SK-MEL-5 (cell line): ENCODE measurements around the gene OTOA. TPM values are rescaled to one million over a fixed set of nuclear protein-coding genes. Genes with fewer than 3 reads are reported as not detected.
"Not testable (repeated sequence)": the region's sequence is repeated elsewhere in the genome, so short reads cannot be mapped to it uniquely, and the experiment has no call there.

Source experiments
- DNase-seq: peaks from one replicate; pipeline ENCODE4 v3.0.0-alpha.2; 2016; ENCODE audit warnings: low read depth, low spot score
- in situ Hi-C: cut with HindIII; loops from 2 replicates; pipeline ENCODE4 v1.10.0; 2016; ENCODE audit warnings: low sequenced_read_pairs, high pct_unique_total_duplicates, low pct_unique_long_range_greater_than_20kb
- total RNA-seq: library from RNA; depleted of rRNA; stranded (reverse); fragments of >200 nt; shearing (Covaris generic); gene quantifications from 2 replicates; pipeline ENCODE4 v1.2.3, GENCODE V29; 2014

Gene OTOA
- total RNA-seq, 1 experiment from 2014 or later: not detected

DNA sequence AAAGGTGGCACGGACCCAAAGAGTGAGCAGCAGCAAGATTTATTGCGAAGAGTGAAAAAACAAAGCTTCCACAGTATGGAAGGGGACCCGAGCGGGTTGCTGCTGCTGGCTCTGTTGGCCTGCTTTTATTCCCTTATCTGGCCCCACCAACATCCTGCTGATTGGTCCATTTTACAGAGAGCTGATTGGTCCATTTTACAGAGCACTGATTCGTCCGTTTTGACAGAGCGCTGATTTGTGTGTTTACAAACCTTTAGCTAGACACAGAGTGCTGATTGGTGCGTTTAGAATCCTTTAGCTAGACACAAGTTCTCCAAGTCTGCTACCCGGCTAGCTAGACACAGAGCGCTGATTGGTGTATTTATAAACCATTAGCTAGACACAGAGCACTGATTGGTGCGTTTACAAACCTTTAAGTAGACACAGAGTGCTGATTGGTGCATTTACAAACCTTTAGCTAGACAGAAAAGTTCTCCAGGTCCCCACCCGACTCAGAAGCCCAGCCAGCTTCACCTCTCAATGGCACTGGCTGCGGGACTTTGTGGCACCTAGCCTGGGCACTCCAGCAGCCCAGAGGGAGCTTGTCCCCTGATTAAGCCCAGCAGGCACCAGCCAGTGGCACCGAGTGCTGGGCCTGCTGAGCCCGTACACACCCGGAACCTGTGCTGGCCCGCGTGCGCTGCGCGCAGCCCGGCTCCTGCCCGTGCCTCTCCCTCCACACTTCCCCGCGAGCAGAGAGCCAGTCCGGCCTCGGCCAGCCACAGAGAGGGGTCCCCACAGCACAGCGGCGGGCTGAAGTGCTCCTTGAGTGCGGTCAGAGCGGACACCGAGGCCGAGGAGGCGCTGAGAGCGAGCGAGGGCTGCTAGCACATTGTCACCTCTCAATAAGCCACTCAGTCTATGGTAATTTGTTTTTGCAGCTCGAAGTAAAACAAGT, 26.5 kb upstream of the OTOA start:
- DNase-seq: peak; percentile 32
- in situ Hi-C loops: no loop called here

DNA sequence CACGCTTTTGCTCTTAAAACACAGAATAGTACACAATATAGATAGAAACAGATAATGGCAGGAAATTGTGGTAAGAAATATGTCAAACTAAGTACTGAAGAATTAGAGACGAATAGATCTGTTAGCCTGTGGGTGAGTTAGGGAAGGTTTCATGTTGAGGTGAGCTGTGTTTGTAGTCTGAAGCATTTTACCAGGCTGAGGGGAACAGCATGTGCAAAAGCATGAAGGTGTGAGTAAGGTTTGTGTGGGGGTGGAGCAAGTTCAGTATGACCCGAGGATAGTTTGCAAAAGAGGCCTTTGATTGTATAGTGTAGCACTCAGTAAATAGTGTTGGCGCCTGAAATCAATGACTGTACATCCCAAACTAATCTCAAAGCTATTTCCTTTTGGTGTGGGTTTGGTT, 25.2 kb upstream of the OTOA start:
- in situ Hi-C loops: no loop called here
- DNase-seq: peak; percentile 56

DNA sequence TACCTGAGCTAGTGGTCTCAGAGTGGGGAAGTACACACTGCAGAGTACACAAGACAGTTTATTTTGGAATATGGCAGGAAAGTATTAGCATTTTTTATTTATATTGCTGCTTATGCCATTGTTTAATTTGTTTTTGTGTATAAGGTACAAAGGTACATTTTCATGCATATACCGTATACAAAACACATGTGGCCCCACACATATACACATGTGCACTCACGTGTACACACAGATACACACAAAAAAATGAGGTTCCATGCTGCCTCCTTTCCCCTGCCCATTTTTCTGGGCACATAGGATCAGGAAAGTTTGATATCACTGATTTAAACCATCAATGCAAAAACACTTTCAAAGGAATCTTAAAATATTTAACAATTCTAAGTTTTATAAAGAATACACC, 24.3 kb upstream of the OTOA start:
- in situ Hi-C loops: no loop called here
- no peak for DNase-seq

DNA sequence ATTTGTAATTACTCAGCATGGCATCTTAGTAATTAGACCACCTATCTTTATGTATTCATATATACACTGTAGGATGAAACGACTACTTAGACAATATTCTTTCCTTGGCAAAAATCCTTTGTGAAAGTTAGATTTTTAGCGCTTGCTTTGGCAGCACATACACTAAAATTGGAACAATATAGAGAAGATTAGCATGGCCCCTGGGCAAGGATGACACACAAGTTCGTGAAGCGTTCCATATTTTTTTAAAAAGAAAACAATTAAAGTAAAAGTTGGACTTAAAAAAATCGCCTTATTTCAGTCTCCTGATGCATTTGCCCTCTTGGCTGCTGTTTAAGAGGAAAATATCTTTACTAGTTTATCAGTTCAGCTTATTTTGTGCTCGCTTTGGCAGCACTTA, 21.9 kb upstream of the OTOA start:
- in situ Hi-C loops: no loop called here
- no peak for DNase-seq

DNA sequence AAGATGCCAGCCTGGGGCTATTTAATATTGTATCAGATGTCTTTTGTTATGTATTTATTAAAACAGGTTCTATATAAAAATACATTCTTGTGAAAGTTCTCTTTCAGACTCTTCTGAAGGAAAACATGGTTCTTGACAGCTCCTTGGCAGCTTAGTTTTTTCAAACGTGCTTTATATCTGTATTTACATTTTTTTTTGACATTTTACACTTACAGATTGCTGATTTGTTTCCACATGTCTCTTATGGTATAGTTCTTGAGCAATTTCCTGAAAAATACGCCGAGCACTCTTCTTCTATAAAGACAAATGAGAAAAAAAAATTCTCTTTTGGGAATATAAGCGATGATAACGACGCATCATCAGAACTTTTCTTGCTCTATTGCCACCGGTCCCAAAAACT, 20.9 kb upstream of the OTOA start:
- no peak for DNase-seq
- in situ Hi-C loops: no loop called here

DNA sequence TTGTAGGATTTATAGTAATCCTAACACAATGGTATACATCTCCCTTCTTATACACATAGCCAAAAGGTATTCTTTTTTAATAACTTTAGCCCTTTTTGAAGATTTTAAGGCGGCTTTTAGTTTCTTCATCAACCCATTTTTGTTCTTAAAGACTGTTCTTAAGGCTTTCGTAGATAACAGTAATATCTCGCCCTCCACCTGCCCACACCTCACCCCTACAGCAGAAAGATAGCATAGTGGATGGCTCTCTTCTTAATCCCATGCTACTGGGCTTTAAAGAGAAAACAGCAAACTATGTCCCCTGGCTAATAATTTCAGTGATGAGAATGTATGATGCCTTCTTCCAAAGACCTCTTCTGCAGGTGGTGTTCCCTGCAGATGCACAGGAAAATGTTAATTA, 20.0 kb upstream of the OTOA start:
- DNase-seq: no peak
- in situ Hi-C loops: no loop called here

DNA sequence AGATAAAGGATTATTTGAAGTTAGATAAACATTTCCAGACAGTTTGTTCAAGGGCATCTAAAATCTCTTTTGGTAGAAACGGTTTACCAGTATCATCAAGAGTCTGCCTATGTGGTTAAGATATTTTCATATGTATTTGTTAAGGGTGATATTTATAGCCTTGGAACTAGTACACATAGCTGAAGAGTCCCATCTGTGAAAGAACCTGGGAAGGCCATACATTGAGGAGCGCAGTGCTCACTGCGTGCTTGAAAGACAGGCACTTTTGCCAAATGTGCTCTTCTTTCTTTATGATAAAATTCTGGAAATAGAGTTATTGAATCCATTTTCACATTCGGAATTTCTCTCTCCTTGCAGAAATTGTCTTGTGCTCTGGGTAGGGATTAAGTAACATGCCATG, 19.1 kb upstream of the OTOA start:
- in situ Hi-C loops: no loop called here
- DNase-seq: no peak

DNA sequence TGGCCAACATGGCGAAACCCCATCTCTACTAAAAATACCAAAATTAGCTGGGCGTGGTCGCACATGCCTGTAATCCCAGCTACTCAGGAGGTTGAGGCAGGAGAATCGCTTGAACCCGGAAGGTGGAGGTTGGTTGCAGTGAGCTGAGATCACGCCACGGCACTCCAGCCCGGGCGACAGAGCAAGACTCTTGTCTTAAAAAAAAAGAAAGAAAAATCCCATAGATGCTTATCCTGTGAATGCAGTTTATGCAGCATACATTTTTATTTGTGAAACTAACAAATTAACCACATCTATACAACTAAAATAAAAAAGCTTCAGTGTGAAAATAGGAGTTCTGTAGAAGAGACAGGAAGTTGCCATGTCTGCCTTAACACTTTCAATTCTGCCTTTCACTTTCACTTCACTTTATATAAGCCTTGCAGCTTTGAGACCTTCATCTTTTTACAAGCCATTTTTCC, 18.5 kb upstream of the OTOA start:
- in situ Hi-C loops: no loop called here
- DNase-seq: no peak

DNA sequence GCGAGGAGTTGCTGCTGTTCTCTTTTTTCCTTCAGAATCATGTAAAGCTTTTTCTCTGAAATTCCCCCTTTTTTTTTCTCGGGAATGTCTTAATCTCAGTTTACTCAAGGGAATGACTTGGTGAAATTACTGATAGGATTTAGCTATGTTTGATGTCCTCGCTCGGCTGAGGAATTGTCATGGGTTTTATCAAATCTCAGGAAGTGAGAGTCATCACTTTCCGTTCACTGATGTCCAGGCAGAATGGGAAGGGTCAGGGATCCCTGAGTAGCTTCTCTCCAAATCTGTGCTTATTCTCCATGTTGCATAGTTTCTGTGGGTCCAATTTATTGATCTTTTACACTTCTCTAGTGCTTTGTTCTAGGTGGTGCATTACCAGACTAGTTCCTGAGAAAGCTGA, 17.7 kb upstream of the OTOA start:
- in situ Hi-C loops: no loop called here
- DNase-seq: no peak

DNA sequence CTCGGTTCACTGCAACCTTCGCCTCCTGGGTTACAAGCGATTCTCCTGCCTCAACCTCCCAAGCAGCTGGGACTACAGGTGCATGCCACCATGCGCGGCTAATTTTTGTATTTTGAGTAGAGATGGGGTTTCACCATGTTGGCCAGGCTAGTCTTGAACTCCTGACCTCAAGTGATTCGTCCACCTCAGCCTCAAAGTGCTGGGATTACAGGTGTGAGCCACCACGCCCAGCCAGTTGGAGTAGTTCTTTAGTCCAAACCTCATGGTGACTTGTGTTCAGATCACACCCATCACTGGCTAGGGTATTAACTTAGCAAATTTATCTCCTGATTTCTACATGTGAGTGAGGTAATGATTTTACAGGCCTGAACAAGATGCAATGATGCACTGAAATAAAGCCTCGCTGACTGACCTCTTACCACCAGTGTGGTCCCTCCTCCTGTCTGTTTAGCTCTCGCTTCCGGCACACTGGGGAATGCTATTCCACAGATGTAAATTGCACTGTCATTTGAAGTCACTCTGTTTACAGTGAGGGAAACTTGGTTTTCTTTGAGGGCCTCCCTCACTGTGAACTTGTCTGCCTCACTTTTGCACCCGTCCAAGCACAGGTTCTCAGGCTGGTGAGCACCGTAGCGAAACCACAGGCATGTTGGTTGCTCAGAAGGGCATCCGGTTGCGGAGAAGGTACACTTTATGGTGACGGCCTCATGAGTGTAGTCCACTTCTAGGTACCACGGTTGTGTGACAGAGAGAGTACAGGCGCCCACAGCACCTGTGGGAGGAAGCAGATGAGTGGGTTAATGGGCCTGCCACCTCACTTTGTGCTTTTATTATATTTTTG, 16.8 kb upstream of the OTOA start:
- no peak for DNase-seq
- in situ Hi-C loops: no loop called here

DNA sequence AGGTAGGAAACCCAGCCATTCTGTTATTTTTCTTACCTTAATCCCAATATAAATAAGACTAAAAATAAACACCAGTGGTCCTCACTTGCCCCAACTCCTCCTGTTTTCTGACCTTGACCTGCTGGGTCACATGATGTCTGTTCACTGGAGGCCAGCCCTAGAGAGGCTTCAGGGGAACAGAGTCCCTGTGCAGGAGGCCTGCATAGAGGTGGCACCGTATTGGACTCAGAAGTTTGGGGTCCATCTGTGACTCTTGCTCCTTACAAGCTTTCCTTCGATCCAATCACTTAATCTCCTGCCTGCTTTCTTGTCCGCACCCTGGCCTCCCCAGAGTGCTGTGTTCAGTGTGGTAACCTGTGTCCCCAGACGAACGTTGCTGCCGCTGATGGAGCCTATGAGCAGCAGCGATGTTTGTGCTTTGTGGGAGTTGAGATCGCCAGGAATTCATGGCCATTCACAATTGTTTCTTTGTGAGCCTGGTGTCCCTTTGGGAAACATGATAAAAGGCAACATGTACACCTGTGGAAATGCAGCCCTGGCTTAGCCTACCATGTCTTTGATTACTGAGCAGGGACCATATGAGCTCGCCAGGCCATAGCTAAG, 16.1 kb upstream of the OTOA start:
- DNase-seq: no peak
- in situ Hi-C loops: no loop called here

DNA sequence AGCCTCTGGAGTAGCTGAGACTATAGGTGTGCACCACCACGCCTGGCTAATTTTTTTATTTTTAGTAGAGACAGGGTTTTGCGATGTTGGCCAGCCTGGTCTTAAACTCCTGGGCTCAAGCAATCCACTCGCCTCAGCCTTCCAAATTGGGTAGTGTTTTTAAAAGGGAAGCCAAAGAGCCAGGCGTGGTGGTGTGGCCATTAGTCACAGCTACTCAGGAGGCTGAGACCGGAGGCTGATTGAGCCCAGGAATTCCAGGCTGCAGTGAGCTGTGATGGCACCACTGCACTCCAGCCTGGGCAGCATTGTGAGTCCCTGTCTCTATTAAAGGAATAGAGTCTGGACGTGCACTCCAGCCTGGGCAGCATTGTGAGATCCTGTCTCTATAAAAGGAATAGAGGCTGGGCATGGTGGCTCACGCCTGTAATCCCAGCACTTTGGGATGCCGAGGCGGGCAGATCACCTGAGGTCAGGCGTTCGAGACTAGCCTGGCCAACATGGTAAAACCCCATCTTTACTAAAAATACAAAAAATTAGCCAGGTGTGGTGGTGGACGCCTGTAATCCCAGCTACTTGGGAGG, 13.9 kb upstream of the OTOA start:
- DNase-seq, in situ Hi-C loops: not testable (repeated sequence)

DNA sequence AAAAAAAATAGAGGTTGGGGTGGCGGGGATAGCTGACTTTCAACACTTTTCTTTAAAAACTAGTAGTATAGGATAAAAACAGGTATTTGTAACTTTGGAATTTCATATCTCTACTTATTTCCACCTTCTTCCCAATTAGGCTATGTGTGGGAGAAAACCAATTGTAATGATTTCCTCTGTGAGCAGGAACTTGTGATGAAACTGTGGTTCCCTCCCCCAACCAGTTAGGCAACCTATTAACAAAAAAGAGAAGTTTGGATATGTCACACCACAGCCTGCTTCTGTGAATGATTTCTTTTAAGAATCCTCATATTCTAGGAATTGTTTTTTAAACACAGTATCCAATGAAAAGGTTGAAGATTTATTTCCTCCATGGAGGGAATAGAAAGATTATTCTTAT, 13.2 kb upstream of the OTOA start:
- in situ Hi-C loops: no loop called here
- DNase-seq: no peak

DNA sequence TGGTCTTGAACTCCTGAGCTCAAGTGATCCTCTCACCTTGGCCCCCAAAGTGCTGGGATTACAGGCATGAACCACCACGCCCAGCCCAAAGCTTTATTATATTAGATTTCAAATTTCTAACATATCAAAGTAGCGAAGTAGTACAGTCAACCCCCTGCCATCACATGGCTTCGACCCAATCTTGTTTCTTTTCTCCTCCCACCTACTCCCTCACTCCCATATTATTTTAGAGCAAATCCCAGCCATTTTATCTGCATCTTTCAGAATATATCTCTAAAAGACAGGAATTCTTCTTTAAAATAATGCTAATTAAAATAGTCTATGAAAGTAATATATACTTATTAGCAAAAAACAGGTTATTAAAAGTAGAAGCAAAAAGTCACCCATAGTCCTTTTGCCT, 12.3 kb upstream of the OTOA start:
- in situ Hi-C loops: no loop called here
- no peak for DNase-seq

DNA sequence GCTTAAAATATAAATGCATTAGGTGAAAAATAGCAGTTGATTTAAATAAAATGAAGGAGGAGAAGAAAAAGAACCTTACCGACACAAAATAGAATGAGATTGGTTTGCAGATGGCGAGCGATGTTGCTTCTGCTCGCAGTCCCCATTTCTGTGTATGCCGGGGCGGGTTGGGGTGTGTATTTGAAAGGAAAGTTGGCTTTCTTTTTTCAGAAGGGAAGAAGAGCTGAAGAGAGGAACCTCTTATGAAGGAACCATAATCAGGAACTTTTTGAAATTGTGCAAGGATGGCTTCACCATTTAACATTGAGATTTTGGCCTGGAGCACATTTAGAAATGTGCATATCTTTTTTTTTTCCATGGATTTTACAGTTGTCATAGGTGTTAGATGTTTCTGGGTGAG, 11.3 kb upstream of the OTOA start, which contains the start of gene IGSF6:
Gene IGSF6 (minus strand): TSS at position 156 of the 400 bp plus-strand sequence. CDS start 10 bp downstream, at position 146.
- in situ Hi-C loops: no loop called here

DNA sequence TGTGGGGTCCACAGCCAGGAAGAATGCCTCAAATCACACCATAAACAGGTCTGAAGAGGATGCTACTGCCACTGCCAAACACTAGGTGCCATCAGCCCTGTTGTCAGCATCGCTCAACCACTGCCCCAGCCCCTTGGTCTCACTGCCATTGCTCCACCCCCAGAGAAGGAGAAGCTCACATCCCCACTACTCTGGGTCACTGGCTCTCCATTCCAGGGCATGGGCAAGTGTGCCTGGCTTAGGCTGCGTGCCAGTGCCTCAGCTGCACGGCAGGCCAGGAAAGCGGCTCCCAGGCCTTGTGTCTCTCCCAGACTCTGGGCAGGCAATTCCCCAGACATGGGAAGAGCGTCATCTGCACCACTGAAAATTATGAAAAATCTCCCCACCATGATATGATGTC, 10.2 kb upstream of the OTOA start:
- in situ Hi-C loops: no loop called here

More for the DNA sequence above, 11.3 kb upstream of the OTOA start, which contains the start of gene IGSF6:
- no peak for DNase-seq

DNA sequence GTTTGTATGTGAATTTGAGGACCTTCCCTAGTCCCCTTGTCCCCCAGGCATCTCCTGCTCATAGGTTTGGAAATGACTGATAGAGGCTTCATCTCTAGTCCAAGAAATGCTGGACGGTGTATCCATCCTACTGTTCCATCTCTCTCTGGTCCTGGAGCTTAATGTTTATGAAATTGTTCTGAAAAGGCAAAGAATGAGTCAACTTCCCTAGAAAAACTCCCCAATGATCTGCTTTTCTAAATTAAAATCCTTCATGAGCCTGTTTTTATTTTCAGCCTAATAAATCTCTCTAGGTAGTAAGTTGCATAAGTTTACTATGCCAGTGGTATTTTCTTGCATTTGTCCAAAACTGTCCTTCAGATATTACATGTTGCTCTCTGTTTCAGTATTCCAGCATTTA, 9.3 kb upstream of the OTOA start:
- in situ Hi-C loops: no loop called here
- DNase-seq: no peak

More for the DNA sequence above, 10.2 kb upstream of the OTOA start:
- DNase-seq: no peak

DNA sequence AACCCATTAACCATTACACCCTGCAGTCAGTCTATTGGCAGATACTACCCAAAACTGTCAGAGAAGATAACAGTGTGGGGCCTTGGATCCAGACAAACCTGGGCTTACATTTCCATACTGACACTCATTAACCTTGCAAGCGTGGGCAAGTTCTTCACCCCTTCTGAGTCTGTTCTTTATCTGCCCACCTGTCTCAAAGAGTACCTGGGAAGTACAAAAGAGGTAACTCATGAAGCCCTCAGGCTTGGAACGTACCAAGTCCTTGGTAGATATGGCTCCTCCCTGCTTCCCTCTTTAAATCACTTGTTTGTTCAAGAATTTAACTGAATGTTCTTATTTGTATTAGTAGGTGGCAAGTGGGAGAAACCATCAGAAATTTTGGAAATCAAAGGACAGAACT, 8.9 kb upstream of the OTOA start:
- no peak for DNase-seq
- in situ Hi-C loops: no loop called here
